Measurements from ENCODE around the gene PPP2R5E.
"Not testable (repeated sequence)": the region's sequence is repeated elsewhere in the genome, so short reads cannot be mapped to it uniquely, and the experiment has no call there.

PPP2R5E gene

GRCh38 chr14:63523735-63524426 is 19.3 kb downstream of the PPP2R5E start:
- DNase-seq, result no peak

GRCh38 chr14:63522511-63522910 is 20.7 kb downstream of the PPP2R5E start:
- DNase-seq, result not testable (repeated sequence)

GRCh38 chr14:63517354-63517753 is 25.8 kb downstream of the PPP2R5E start:
- no peak for DNase-seq

- DNase-seq, result no peak
Observed at GRCh38 chr14:63515240-63515639, 27.9 kb downstream of the PPP2R5E start.

GRCh38 chr14:63513756-63514155 is 29.4 kb downstream of the PPP2R5E start:
- DNase-seq, result no peak

GRCh38 chr14:63512861-63513260 is 30.3 kb downstream of the PPP2R5E start:
- DNase-seq, result no peak

GRCh38 chr14:63510538-63510937 is 32.6 kb downstream of the PPP2R5E start:
- no peak for DNase-seq

- no peak for DNase-seq
Observed at GRCh38 chr14:63508033-63508432, 35.1 kb downstream of the PPP2R5E start.

DNA sequence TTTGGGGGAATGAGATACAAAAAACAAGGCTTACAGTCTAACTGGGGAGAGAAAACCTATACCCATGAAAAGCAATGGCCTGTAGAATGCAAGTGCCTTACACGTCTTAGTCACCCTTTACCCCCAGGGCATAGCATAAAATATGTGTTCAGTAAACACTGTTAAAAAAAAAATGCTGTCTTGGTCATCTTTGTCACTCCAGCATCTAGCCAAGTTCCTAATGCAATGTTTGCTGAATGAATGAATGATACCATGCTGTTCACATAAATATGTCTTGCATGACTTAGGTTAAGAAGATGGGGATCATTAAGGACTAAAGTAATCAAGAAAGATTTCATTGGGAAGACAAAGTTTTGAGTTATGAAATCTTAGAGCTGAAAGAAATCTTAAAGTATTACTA is 38.5 kb downstream of the PPP2R5E start:
- DNase-seq, result no peak

DNA sequence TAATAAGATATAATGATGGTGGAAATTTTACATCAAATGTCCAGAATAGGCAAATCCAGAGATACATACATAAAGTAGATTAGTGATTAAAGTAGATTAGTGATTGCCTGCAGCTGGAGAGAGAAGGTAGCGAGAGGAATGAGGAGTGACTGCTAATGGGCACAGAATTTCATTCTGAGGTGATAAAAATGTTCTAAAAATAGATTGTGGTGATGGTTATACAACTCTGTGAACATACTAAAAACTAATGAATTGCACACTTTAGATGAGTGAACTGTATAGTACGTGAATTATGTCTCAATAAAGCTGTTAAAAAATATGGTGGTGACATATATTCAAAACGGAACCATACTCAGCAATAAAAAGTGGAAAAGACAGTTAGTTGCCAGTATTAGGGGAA is 41.7 kb downstream of the PPP2R5E start:
- no peak for DNase-seq

DNA sequence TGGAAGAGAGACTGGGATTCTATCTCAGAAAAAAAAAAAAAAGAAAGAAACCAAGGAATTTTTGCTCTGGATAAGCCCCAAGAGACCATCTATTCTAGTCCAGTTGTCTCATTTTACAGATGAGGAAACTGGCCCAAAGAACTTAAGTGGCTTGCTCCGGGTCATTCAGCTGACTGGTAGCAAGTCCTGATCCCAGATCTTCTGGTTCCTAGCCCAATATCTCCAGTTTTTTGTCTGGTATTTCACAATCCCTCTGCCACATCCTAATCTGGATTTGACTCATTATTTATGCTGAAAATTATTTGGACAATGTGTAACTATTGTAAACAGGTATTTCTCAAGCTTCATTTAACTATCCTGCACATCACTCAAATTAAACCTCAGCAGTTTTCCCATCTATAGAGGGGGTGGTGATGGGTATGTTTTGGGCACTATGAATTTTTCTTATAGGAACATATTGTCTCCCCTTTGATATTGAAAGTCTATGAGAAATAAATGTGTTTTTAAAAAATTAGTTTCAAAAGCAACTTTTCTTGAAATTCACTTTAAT is 43.4 kb downstream of the PPP2R5E start:
- no peak for DNase-seq

DNA sequence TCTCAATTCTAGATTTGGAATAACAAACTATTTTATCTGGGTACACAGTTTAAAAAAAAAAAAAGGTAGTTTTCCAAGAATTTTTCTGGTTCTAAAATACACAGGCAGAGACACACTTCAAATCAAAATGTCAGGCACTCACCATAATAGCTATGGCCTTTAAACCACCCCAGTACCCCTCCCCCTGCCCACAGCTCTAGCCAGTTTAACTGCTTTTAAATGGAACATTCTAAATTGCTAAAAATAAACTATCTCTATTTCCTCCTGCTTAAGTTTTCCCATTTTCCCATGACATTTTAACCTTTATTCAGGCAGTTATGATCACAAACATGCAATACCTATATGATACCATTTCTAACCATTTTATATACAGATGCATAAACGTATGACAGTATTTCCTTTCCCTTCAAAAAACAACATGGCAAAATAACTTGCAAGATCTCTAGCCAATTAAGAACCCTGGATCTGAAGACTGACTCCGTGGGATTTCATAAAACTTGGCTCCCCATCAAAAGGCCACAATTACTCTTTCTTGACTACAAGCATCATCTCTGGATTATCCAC is 46.3 kb downstream of the PPP2R5E start:
- DNase-seq, result no peak

GRCh38 chr14:63493246-63493645 is 49.9 kb downstream of the PPP2R5E start:
- no peak for DNase-seq

DNA sequence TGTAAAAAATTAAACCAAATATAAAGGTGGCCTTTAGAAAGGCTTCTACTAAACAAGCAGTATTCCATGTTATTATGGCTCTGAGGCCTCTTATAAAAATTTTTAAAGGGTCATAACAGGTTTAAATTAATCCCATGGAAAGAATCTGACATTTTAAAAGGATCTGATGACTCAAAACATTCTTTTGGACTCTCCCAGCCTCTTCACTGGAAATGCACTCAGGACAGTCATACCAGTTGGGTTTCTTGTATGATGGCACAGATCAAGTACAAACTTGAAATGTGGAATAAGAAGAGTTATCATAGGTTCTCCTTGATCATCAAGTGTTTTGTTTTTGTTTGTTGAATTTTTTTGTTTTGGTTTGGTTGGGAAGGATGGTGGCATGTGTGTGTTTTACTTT is 50.8 kb downstream of the PPP2R5E start:
- DNase-seq, result no peak

DNA sequence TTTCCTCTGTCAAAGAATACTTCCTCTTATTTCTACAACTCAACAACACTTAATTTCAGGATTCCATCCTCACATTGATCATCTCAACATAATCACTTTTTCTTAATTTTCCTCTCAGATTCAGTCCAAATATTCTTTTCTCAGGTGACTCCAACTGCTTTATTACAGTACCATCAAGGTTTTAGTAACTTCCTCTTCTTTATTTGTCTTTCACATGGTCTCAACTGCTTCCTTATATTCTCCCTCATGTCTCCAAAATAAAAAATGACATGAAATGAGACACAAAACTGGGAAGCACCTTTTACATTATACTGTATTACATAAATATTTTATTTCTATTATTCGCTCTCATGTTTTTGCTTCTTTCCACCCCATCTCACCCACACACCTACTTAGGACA is 55.5 kb downstream of the PPP2R5E start:
- no peak for DNase-seq

- no peak for DNase-seq
Observed at GRCh38 chr14:63486738-63487137, 56.4 kb downstream of the PPP2R5E start.

DNA sequence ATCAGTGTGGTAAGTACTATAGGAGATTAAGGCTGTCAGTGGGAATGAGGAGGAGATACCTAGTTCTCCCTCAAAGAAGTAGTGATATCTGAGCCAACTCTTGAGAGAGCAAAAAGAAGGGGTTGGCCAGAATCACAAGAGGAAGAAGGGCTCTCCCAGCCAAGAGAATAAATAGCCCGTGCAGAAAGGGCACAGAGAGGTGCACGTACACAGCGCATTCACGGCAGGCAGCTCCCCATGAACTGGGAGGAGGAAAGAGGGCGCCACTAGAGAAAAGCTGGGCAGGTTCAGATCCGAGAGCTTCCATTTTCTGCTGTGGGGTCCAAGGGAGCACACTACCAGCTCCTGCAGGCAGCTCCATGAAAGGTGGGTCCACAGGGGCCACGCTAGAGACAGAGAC is 59.9 kb downstream of the PPP2R5E start:
- DNase-seq, result no peak

GRCh38 chr14:63480599-63480998 is 62.6 kb downstream of the PPP2R5E start:
- DNase-seq, result no peak

DNA sequence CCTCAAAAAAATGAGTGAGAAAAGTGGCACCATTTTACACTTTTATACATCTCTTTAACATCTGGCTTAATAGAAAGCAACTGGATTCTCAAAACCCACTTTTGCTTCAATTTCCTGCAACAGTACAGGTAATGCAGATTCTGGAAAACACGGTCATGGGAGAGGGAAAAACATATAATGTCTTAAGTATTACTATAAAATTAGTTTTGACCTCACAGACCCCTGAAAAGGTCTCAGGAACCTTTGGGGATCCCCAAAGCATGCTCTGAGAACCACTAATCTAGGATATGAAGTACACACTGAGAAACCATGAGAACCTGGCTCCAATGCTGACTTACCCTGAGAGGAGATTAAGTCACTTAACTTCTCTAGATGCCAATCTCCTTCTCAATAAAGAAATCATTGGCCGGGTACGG is 64.7 kb downstream of the PPP2R5E start:
- no peak for DNase-seq

DNA sequence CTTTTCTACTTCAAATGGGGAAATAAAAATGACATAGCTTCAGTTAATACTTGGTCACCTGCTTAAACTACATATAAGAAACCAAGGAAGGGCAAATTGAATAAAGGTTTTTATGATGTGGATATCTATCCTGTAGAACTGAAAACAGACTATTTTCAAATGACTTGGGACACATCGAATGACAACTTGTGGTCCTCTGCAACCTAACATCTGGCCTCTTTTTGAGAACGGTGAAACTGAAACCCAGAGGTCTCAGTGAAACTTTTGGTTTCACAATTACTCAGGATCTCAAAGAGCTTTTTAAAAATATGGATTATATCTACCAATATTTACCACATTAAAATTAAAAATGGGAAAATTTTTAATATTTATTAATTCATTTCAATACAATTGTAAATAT is 65.2 kb downstream of the PPP2R5E start:
- no peak for DNase-seq

DNA sequence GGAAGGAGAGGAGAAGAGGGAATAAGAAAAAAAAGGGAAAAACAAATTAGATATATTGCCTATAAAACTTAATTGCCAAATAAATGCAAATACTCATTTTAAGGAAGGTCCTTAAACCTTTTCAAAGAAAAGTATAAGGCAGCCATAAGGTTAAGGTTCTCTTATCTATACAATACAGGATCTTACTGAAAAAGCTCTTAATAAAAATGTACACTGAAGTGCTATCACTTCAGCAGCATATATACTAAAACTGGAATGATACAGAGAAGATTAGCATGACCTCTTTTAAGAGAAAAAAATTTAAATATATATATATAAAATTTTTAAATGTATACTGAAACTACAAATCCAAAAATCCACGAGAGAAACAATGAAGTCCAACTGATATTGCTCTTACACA is 65.6 kb downstream of the PPP2R5E start:
- no peak for DNase-seq

- no peak for DNase-seq
Observed at GRCh38 chr14:63475761-63476160, 67.4 kb downstream of the PPP2R5E start.

- DNase-seq, result no peak
Observed at GRCh38 chr14:63474844-63475243, 68.3 kb downstream of the PPP2R5E start.

DNA sequence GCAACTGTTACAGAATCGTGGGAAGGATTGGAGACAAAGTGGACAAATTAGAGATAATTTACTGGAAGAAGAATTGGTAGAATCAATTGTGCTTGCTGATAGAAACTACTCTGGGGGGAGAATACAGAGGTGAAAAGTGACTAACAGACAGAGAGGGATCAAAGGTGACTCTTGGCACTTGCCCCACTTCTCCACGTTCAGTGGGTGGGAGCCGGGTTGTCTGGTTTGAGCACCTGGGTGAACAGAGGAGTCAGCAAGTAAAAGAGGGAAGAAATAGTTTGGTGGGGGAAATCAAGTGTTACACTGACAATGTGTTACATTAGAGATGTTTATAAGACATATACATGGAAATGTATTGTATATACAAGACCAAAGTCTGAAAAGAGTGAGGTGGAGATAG is 69.1 kb downstream of the PPP2R5E start:
- no peak for DNase-seq
